Urothelium cell line (cell line): ENCODE measurements around the gene ACTN4.
"Not testable (repeated sequence)": the region's sequence is repeated elsewhere in the genome, so short reads cannot be mapped to it uniquely, and the experiment has no call there.

Source experiments
- DNase-seq: peaks from one replicate; pipeline ENCODE4 v3.0.0; 2011; ENCODE audit warnings: low spot score, mixed read lengths
- FAIRE-seq: peaks from 2 replicates; lab custom pipeline; 2011; peaks lifted over from hg19 to GRCh38; lab: Jason Lieb, UNC

The ACTN4 gene

GRCh38 chr19:38760805-38761517, 113.5 kb downstream of the ACTN4 start:
- not testable (repeated sequence) for DNase-seq, FAIRE-seq

- not testable (repeated sequence) for DNase-seq, FAIRE-seq
Measured at GRCh38 chr19:38761884-38762389, 114.5 kb downstream of the ACTN4 start.

GRCh38 chr19:38763795-38764220, 116.4 kb downstream of the ACTN4 start:
- DNase-seq, result no peak
- FAIRE-seq, result no peak

DNA sequence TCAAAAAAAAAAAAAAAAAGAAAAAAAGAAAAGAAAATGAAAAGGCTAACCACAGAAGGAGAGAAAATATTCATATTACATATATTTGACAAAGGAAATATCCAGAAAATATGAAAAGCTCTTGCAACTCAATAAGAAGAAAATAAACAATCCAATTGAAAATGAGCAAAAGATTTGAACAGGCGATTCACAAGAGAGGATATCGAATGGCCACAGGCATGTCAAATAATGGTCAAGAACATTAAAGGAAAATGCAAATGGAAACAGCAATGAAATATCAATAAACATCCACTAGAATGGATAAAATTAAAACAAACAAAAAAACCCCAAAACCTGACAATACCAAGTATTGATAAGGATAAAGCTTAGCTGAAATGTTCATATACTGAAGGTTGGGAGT, 117.8 kb downstream of the ACTN4 start:
- no peak for DNase-seq
- no peak for FAIRE-seq

DNA sequence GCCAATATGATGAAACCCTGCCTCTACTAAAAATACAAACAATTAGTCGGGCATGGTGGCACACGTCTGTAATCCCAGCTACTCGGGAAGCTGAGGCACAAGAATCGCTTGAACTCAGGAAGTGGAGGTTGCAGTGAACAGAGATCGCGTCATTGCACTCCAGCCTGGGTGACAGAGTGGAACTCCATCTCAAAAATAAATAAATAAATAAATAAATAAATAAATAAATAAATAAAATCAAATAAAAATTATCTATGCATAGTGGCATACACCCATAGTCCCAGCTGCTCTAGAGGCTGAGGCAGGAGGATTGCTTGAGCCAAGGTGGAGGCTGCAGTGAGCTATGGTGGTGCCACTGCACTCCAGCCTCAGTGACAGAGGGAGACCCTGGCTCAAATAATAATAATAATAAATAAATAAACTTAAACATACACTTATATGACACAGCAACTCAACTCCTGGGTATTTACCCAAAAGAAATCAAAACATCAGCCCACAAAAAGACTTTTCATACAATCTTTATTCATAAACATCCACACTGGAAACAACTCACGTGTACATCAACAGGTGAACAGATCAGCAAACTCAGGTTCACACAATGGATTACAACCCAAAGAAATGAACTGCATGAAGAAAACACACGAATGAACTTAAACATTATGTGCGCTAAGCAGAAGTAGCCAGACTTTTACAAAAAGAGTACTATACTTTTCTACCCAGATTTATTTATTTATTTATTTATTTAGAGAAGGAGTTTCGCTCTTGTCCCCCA, 119.0 kb downstream of the ACTN4 start:
- FAIRE-seq, result no peak

GRCh38 chr19:38769635-38770211, 122.3 kb downstream of the ACTN4 start:
- no peak for DNase-seq
- no peak for FAIRE-seq

More for the DNA sequence above, 119.0 kb downstream of the ACTN4 start:
- no peak for DNase-seq

DNA sequence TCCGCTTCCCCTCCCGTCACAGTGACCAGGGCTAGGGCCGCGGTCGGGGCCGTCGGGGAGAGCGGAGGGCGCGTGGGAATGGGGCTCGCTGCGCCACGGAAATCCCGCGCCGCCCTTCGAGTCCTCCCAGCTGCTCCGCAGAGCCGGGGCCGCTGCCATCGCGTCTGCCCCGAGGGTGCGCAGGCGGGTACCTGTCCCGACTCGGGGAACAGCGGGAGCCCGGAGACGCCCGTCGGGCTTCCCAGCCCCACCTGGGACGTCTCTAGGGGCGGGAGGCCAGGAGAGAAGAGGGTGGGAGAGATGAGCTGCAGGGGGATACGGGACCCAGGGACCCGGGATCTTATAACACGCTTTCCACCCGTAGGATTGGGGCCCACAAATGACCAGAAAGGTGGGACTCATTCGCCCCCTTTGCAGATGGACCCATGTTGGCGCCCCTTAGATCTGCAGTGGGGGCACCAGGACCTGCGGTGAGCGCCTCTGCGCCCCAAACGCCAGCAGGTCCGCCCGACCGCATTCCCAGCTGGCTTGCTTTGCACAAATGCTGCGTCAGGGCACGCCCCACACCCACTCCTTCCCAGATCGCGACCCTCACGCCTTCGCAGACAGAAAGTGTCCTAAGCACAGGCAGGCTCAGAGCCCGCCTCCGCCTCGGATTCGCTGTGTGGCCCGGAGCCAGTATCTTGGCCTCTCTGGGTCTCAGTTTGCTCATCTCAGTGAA, 122.9 kb downstream of the ACTN4 start:
- not testable (repeated sequence) for FAIRE-seq, DNase-seq

DNA sequence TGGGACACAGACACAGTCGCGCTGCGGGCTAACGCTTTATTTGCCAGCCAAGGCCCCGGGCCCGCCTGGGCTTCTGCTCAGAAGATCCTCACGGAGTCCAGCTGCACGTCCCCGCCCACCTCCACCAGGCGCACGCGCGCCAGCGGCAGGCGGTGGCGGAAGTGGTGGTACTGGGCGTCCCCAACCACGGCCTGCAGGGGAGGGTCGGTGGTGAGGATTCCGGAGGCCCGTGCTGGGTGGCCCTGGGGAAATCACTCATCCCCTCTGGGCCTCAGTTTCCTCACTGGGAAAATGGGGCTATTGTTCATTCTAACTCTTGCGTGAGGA, 123.5 kb downstream of the ACTN4 start:
- DNase-seq, FAIRE-seq: not testable (repeated sequence)

DNA sequence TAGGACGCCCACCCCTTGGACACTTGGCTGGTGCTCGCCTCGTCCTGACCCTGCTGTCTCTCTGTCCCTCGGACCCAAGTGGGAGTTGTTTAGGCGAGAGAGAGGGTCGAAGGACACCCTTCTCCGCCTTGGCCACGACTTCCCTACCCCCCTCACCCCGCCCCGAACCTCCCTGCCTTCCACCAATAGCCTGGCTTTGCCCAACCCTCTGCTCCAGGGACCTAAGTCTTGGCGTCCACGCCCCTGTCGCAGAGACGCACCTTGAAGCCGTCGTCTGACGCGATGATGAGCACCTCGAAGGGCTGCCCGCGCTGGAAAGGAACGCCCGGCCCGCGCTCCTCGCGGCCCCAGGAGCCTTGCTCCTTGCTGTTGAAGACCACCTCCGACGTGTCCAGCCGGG, 124.1 kb downstream of the ACTN4 start:
- peak; percentile 55 for FAIRE-seq
- DNase-seq, result not testable (repeated sequence)

DNA sequence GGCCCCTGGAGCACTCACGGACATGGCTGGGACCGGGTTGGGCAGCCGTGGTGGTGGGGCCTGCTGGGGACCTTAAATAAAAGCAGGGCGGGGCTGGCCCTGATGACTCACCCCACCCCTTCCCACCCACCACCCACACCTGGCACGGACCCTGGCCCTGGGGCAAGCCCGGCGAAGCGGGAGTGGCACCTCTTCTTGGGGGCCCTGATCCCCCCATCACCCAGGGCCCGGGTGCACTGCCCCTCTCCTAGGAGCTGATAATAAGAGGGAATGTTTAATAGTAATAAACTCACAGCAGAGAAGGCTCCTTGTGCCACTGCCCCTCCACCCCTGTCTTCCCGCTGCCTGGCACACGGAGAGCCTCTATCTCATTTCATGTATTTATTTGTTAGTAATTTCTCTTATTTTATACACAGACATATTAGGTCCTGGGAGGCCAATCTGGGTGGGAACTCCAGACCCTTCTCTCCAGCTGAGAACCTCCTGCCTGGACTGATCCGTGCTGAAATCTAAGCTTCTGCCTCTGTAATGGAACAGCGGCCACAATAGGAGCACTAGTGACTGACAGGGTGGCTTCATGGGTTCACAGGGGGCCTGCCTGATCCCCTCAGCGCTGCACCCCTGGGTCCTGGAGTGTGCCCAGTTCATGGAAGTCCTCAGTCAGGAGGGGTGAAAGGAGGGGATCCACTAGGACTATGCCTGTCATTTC, 126.2 kb downstream of the ACTN4 start, which contains the start of gene LGALS7:
TSS of gene LGALS7 (minus strand) at position 49 of the 709 bp plus-strand sequence. CDS start at position 24, 25 bp downstream.
- FAIRE-seq, result no peak
- no peak for DNase-seq

DNA sequence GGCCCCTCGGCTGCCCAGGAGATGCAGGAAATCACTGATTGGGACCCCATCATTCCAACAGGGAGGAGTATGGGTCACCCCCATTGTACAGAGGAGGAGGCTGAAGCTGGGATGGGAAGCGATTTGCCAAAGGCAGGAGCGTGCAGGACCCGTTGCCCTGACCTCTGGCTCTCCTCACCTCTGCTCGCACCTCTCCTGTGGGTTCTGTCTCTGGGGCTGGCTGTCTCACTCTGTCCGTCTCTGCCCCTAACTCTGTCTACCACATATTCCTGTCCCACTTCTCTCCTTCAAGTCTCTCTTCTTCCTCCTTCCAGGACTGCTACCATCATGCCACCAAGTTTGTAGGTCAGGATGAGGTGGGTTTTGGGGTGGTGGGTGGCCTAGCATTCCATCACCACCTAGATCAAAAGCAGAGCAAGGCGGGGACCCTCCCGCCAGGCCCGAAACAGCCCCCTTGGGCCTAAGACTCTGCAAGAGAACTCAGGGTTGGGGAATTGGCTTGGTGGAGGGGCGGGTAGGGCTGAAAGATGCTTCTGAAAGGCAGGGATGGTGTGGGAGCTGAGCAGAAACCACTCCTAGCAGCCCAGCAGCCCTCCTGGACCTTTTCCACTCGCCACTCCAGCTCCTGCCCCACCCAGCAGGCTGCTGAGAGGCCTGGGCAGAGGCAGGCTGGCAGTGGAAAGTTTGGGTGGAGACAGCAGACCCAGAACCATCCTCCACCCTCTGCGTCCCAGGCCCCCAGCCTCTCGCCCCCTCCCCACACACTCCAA, 126.9 kb downstream of the ACTN4 start:
- FAIRE-seq, result no peak
- no peak for DNase-seq

DNA sequence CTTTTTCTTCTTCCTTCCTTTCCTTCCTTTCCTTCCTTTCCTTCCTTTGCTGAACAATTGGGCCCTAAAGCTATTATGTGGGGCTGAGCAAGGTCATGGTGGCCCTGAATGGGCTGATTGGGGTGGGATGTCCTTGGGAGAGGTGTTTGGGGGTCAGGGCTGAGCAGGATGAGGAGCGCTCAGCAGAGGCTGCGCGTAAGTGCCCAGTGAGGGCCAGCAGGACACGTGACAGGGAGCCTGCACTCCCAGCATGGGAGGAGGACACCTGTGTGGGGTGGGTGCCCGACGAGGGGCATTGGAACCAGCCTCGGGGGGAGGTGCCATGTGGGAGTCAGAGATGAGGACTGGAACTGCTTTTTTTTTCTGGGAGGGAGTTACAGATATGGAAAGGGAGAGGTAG, 131.3 kb downstream of the ACTN4 start:
- DNase-seq, result no peak

DNA sequence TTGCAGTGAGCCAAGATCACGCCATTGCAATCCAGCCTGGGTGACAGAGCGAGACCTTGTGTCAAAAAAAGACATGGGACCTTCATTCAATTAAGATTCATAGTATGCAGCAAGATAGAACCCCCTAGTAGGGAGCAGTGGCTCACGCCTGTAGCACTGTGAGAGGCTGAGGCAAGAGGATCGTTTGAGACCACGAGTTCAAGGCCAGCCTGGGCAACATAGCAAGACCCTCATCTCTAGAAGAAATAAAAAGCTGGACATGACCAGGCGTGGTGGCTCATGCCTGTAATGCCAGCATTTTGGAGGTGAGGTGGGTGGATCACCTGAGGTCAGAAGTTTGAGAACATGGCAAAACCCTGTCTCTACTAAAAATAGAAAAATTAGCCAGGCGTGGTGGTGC, 133.0 kb downstream of the ACTN4 start:
- FAIRE-seq (no peak), DNase-seq (no peak)

More for the DNA sequence above, 131.3 kb downstream of the ACTN4 start:
- FAIRE-seq, result no peak

GRCh38 chr19:38781058-38781457, 133.6 kb downstream of the ACTN4 start:
- FAIRE-seq (no peak), DNase-seq (no peak)
